Kidney epithelial cell (primary cell): ENCODE measurements around the gene GLB1L3. TPM values are rescaled to one million over a fixed set of nuclear protein-coding genes. Genes with fewer than 3 reads are reported as not detected.

Experiments
- DNase-seq: peaks from one replicate; pipeline ENCODE4 v3.0.0-alpha.2; 2010; ENCODE audit warnings: low read depth
- H3K27me3 ChIP-seq: 2 replicates; pipeline ENCODE4 v1.6.0; 2011; ENCODE audit warnings: low read length; ENCODE audit not compliant: control insufficient read depth, insufficient read depth
- H3K36me3 ChIP-seq: 2 replicates; pipeline ENCODE4 v1.5.1; 2011; ENCODE audit warnings: low read length; ENCODE audit not compliant: control insufficient read depth, insufficient read depth
- H3K4me3 ChIP-seq: 2 replicates; pipeline ENCODE4 v1.5.1; 2011; ENCODE audit warnings: low read depth, mild to moderate bottlenecking, control low read depth, low read length
- total RNA-seq: library from RNA; depleted of rRNA; stranded (reverse); fragments of >200 nt; gene quantifications from 2 replicates; pipeline ENCODE4 v1.2.3, GENCODE V29; 2015
- TF ChIP-seq, protein P1 (sequence below): IDR thresholded peaks from 2 replicates; pipeline ENCODE4 v1.5.1; 2011; ENCODE audit warnings: mild to moderate bottlenecking, moderate library complexity, low read length, control low read depth, inconsistent platforms; ENCODE audit not compliant: insufficient read depth, poor library complexity, severe bottlenecking

GLB1L3 gene
- total RNA-seq, 1 donor from 2014 or later, result 0.75 TPM

DNA sequence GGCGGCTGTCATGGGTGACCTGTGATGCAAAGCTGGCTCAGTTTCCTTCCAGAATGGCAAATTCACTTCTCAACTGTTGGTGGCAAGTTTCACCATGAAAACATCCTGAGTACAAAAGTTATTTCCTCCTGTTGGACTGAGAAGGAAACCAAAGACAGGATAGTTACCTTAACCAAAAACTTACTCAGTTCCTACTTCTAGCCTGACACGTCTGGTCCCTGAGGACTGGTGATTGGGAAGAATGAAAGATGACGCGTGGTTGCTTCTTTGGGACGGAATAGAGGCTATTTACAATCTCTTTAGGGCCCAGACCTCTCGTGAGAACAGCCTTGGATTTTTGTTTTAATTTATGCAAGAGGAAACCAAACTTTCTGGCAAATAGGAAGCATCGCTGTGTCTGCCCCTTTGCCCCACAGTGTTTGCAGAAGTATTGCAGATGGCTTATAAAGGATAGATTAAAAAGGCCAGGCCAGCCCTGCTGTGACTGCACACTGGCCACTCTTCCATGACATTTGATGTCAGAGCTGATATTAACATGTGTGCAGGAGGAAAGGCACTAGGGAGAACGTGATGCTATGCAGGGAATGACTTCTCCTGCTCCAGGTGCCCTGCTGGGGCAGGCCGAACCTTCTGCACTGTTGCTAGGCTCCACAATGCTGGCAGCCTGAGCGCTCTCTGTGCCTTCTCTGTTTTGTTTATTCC, 44.1 kb upstream of the GLB1L3 start:
- no peak for DNase-seq
- H3K27me3 ChIP-seq, result no peaks in the 10 kb centered on the region
- H3K4me3 ChIP-seq, result no peak overlapping the region
- H3K36me3 ChIP-seq, result peaks cover 2% of the 10 kb centered on the region
- TF ChIP-seq, protein P1, sequence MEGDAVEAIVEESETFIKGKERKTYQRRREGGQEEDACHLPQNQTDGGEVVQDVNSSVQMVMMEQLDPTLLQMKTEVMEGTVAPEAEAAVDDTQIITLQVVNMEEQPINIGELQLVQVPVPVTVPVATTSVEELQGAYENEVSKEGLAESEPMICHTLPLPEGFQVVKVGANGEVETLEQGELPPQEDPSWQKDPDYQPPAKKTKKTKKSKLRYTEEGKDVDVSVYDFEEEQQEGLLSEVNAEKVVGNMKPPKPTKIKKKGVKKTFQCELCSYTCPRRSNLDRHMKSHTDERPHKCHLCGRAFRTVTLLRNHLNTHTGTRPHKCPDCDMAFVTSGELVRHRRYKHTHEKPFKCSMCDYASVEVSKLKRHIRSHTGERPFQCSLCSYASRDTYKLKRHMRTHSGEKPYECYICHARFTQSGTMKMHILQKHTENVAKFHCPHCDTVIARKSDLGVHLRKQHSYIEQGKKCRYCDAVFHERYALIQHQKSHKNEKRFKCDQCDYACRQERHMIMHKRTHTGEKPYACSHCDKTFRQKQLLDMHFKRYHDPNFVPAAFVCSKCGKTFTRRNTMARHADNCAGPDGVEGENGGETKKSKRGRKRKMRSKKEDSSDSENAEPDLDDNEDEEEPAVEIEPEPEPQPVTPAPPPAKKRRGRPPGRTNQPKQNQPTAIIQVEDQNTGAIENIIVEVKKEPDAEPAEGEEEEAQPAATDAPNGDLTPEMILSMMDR, result no peak

DNA sequence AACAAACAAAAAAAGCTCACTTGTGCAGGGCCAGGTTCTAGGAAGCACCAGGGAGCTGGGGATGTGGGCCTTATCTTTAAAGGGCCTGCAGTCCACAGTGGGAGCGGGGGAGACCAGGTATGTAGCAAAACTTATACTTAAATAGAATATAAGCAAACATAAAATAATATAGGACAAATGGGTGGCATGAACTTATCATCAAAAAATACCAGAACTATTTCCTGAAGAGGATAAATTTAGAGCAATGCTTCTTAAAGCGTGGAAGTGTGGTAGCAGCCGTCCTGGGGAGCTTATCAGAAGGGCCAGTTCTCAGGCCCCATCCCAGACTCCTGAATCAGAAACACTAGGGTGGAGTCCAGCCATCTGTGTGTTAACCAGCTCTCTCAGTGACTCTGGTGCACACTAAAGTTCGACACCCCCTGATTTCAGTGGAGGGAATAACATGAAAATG, 42.4 kb upstream of the GLB1L3 start:
- Histone ChIP-seq H3K27me3 (no peaks in the 10 kb centered on the region), H3K4me3 (no peak overlapping the region), H3K36me3 (peaks cover 2% of the 10 kb centered on the region)
- TF ChIP-seq, protein P1, result no peak
- no peak for DNase-seq

DNA sequence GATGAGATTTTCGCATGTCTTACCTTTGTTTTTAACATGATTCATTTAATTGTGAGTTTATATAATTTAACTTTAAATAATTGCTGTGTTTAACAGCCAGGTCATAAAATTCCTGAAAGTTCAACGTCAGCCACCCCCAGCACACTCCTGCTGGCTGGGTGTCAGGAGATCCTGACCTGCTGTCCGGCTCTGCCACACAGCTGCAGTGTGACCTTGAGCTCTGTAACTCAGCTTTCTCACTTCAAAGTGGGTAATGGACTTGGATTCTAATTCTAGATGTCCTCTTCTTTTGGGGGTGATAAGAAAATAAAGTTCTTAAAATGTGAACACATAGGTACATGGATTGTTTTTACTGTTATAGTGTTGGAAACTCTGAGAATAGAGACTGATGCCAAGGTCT, 40.8 kb upstream of the GLB1L3 start:
- TF ChIP-seq, protein P1, result no peak
- DNase-seq, result no peak
- H3K36me3 ChIP-seq, result peaks cover 2% of the 10 kb centered on the region
- no peak overlapping the region for H3K4me3 ChIP-seq
- H3K27me3 ChIP-seq, result no peaks in the 10 kb centered on the region

DNA sequence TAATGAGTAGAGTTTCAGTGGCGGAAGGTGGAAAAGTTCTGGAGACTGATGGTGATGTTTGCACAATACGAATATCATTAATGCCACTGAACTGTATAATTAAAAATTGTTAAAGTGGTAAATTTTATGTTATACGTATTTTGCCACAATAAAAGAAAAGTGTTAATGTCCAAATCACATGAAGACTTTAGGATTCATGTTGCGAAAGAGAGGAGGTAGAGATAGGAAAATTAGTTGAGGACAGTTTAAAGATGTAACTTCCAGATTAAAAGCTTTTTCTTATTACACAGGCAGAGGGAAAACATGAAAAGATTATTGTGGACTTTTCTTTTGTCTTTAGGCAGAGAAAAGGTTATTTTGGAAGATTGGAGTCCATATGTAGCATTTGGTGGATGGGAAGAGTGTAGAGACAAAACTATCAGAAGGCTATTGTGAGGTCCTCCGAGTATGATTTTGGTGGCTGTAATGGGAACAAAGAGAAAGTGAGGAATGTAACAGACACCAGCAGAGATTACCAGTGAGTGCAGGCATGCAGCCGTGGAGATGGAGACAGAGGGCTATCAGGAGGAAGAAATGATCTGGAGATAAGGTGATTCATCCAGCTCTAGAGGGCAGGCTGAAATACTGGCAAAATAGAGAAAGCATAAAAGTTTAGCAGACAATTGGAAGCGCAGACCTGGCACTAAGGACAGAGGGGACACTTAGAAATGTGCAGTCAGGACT, 39.2 kb upstream of the GLB1L3 start:
- TF ChIP-seq, protein P1, result no peak
- H3K4me3 ChIP-seq, result no peak overlapping the region
- H3K36me3 ChIP-seq, result peaks cover 2% of the 10 kb centered on the region
- DNase-seq, result no peak
- H3K27me3 ChIP-seq, result no peaks in the 10 kb centered on the region

DNA sequence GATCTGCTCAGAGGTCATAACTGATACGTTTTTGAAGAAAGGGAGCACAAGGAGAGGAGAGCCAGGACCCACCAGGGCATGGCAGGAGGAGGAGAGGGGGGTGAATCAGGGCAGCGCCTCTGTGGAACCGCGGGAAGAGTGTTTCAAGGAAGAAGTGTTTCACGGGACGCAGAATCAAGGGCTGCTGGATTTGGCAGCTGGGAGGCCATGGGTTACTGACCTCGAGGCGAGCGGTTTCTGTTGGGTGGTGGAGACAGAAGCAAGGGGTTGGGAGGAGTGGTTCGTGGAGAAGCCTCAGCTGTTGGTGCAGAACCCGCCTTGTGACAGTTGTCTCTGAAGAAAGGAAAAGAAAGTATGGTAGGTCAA, 38.6 kb upstream of the GLB1L3 start:
- no peak for DNase-seq
- Histone ChIP-seq H3K4me3 (no peak overlapping the region), H3K27me3 (no peaks in the 10 kb centered on the region), H3K36me3 (peaks cover 2% of the 10 kb centered on the region)
- TF ChIP-seq, protein P1, result no peak
